ENCODE results near the gene NECTIN2.

GRCh38 chr19:44840811-44841210, 5.3 kb upstream of the NECTIN2 start:
- TF ChIP-seq GATA2 (IDR thresholded peaks at IDR 0.05; ENCODE audit: low read depth, low read length): no peak
- no peak for TF ChIP-seq GATA3 (IDR thresholded peaks at IDR 0.05; ENCODE audit: low read depth, low read length)

Data from SH-SY5Y (cell line).